ENCODE results near the gene MCM10.

DNA sequence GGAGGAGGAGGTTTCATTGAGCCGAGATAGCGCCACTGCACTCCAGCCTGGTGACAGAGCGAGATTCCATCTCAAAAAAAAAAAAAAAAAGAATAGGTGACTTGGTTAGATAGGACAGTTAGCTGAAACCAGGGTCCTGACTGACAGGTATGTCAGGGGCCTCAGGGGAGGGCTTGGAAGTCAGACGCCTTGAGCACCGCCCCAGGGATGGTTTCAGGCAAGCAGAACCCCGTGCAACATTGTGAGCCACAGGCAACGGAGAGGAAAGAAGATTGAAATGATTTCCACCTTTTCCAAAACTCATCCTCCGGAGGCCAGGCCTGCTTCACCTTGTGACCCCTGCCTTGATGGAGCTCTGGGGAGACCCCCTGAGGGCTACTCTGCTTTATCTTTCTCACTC is 64.2 kb downstream of the MCM10 start:
- TF ChIP-seq, protein P1, sequence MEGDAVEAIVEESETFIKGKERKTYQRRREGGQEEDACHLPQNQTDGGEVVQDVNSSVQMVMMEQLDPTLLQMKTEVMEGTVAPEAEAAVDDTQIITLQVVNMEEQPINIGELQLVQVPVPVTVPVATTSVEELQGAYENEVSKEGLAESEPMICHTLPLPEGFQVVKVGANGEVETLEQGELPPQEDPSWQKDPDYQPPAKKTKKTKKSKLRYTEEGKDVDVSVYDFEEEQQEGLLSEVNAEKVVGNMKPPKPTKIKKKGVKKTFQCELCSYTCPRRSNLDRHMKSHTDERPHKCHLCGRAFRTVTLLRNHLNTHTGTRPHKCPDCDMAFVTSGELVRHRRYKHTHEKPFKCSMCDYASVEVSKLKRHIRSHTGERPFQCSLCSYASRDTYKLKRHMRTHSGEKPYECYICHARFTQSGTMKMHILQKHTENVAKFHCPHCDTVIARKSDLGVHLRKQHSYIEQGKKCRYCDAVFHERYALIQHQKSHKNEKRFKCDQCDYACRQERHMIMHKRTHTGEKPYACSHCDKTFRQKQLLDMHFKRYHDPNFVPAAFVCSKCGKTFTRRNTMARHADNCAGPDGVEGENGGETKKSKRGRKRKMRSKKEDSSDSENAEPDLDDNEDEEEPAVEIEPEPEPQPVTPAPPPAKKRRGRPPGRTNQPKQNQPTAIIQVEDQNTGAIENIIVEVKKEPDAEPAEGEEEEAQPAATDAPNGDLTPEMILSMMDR (conservative IDR thresholded peaks at IDR 0.05): no peak
- no peak for TF ChIP-seq EZH2 (IDR thresholded peaks at IDR 0.05; ENCODE audit: low read depth)
